ENCODE data around the gene RNF114.
"Not testable (repeated sequence)": the region's sequence is repeated elsewhere in the genome, so short reads cannot be mapped to it uniquely, and the experiment has no call there.

Gene RNF114

DNA sequence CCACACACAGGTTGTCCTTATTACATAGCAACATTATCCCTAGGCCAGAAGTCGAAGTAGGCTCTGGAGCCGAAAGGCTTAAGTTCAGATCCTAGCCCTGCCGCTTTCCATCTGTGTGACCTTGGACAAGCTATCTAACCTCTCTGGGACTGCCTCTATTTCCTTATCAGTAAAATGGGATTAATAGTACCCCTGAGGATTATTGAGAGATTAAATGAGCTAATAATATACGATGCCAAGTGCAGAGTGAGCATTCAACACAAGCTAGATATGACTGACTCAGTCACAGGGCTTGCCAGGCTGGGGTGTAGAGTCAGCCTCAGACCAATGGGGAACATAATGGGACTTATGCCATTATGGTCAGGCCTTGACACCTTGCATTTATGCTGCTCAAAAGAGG is 11.9 kb upstream of the RNF114 start:
- in situ Hi-C loops (cut with HindIII; ENCODE audit: low sequenced_read_pairs): no loop called here

DNA sequence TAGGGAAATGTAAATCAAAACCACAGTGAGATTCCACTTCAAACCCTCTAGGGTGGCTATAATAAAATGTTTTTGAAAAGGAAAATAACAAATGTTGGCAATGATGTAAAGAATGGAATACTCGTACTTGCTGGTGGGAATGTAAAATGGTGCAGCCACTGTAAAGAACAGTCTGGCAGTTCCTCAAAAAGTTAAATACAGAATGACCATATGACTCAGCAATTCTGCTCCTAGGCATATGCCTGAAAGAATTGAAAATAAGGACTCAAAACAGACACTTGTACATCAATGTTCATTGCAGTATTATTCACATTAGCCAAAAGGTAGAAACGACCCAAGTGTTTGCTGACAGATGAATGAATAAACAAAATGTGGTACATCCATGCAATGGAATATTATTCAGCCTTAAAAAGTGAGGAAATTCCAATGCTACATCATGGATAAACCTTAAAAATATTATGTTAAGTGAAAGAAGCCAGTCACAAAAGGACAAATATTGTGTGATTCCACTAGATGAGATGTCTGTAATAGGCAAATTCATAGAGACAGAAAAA is 10.2 kb upstream of the RNF114 start:
- in situ Hi-C loops (cut with HindIII; ENCODE audit: low sequenced_read_pairs): no loop called here

DNA sequence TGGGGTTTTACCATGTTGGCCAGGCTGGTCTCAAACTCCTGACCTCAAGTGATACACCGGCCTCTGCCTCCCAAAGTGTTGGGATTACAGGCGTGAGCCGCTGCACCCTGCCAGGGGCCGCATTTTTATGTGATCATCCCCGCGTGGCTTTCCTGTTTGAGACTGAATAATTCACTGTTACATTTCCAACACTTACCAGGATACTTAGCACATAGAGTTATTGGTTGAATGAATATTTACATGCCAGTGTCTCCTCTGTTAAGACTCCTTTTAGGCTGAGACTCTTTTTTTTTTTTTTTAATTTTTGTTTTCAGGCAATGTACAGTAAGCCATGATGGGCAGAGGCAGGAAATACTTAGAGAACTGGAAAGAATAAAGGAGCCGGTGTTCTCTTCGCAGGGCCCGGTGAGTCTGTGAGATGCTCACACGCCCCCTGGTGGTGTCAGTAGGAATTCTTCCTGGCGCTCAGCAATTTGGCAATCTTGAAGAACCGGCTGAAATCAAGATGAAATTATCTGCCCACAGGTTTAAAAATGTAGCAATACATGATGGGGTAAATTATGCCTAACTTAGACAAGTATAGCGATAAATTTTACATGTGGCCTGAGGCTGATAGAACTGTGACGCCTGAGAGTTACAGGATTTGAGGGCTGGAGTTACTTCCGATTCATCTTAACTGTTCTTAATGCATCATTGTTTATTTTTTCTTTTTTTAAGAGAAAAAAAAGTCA is 7.6 kb upstream of the RNF114 start:
- in situ Hi-C loops (cut with HindIII; ENCODE audit: low sequenced_read_pairs): no loop called here

DNA sequence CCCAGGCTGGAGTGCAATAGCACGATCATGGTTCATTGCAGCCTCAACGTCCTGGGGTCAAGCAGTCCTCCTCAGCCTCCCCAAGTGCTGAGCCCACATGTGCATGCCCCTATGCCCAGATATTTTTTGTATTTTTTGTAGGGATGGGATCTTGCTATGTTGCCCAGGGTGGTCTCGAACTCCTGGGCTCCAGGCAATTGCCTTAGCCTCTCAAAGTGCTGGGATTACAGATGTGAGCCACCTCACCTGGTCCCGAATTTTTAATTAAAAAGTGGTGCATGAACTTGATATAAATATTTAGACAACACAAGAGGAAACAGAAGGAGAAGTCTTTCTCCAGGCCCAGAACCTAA is 7.1 kb upstream of the RNF114 start:
- in situ Hi-C loops (cut with HindIII; ENCODE audit: low sequenced_read_pairs): no loop called here

- in situ Hi-C loops (cut with HindIII; ENCODE audit: low sequenced_read_pairs): no loop called here
Observed at GRCh38 chr20:49935746-49936152, 448 bp upstream of the RNF114 start.

DNA sequence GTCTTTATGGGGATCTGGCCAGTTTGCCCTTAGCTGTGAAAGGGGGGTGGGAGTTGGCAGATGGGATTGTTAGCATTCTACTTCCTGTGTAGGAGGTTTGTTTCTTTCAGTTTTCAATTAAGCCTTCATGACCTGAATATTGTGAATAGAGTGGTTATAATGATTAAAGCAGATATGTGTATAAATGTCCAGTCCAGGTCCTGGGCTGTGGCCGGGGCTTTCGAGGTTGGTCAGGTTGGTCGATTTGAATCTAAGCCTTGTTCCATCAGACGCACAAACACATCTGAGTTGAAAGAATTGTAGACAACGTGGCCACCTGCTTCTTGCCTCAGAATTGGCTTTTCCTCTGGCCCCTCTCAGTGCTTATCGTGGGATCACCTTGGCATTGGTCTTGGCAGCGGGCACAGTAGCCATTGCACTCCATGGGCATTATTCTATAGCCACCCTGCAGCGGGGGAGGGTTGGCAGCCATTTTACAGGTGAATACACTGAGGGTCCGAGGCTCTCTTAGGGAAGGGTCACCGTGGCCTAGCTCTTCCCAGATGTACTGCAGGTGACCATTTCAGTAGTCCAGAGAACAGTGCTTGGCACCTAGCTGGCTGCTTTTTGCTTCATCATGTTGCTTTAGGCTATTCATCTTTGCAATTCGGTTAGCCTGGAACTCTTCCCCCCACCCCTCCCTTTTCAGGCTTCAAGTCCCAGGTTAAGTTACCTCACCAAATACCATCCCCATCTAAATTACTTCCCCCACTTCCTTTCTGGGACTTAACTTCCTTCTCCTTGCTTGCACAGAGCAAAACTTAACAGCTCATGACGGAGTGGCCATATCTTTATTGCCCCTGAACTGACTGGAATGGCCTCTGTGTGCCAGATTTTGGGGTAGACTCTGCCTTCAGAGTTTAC is 1.1 kb downstream of the RNF114 start:
- in situ Hi-C loops (cut with HindIII; ENCODE audit: low sequenced_read_pairs): no loop called here

GRCh38 chr20:49938173-49939163 is 2.3 kb downstream of the RNF114 start:
- in situ Hi-C loops (cut with HindIII; ENCODE audit: low sequenced_read_pairs): no loop called here

DNA sequence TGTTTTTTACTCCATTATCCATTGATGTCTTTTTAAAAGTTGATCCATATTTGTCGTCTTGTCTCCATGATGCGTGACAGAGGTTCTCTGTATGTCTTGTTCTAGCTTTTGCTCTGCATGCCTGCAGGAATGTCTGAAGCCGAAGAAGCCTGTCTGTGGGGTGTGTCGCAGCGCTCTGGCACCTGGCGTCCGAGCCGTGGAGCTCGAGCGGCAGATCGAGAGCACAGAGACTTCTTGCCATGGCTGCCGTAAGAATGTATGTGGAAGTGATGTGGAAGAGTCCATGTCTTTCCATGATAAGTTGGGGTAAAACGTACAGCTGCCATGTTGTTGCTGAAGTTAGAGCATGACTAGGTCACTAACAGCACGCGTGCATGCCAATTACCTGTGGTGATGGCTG is 5.3 kb downstream of the RNF114 start:
- in situ Hi-C loops (cut with HindIII; ENCODE audit: low sequenced_read_pairs): no loop called here

DNA sequence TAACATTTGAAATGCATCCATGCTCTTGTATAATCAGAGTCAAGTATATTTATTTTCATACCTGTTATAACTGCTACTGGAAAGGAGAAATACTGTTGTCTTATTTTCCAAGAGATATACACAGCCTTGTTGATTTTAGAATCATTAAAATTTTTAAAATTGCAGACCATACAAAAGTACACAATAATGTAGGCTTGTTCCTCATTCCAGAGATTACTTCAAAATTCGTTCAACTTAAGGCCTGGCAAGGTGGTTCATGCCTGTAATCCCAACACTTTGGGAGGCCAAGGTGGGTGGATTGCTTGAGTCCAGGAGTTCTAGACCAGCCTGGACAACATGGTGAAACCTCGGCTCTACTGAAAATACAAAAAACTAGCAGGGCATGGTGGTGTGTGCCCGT is 6.1 kb downstream of the RNF114 start:
- in situ Hi-C loops (cut with HindIII; ENCODE audit: low sequenced_read_pairs): no loop called here

- in situ Hi-C loops (cut with HindIII; ENCODE audit: low sequenced_read_pairs): no loop called here
Observed at GRCh38 chr20:49942942-49943341, 6.7 kb downstream of the RNF114 start.

- in situ Hi-C loops (cut with HindIII; ENCODE audit: low sequenced_read_pairs): no loop called here
Observed at GRCh38 chr20:49945306-49945700, 9.1 kb downstream of the RNF114 start.

DNA sequence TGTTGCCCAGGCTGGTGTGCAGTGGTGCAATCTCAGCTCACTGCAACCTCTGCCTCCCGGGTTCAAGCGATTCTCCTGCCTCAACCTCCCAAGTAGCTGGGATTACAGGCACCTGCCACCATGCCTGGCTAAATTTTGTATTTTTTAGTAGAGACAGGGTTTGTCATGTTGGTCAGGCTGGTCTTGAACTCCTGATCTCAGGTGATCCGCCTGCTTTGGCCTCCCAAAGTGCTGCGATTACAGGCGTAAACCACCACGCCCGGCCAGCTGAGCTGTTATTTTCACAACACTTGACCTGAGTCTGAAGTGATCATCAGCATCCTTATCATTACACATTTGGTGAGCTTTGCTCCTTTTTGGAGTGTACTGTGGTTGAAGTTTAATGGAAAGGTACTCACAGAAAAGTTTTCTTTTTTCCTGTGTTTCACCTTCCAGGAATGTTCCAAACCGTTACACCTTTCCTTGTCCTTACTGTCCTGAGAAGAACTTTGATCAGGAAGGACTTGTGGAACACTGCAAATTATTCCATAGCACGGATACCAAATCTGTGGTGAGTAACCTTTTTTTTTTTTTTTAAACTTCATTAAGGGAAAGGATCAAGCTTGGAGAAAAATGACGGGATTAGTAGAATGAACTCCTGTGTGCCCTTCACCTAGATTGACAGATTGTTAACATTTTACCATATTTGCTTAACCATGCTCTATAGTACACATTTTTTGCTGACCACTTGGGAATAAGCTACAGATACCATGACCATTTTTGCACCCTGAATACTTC is 9.7 kb downstream of the RNF114 start:
- in situ Hi-C loops (cut with HindIII; ENCODE audit: low sequenced_read_pairs): no loop called here

DNA sequence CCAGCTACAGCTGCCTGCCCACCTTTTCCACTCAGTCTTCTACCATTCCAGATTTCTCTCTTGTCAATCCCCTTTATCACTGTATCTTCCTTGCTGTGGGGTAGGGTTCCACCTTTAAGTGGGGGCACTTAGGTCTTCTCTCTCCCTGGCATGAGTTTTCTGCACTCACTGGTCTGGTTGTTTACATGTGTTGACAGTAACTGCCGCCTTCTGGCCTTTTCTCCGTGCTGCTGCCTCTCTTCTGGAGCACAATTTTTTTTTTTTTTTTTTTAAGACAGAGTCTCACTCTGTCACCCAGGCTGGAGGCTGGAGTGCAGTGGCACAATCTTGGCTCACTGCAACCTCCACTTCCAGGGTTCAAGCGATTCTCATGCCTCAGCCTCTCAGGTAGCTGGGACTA is 12.0 kb downstream of the RNF114 start:
- in situ Hi-C loops (cut with HindIII; ENCODE audit: low sequenced_read_pairs): no loop called here

DNA sequence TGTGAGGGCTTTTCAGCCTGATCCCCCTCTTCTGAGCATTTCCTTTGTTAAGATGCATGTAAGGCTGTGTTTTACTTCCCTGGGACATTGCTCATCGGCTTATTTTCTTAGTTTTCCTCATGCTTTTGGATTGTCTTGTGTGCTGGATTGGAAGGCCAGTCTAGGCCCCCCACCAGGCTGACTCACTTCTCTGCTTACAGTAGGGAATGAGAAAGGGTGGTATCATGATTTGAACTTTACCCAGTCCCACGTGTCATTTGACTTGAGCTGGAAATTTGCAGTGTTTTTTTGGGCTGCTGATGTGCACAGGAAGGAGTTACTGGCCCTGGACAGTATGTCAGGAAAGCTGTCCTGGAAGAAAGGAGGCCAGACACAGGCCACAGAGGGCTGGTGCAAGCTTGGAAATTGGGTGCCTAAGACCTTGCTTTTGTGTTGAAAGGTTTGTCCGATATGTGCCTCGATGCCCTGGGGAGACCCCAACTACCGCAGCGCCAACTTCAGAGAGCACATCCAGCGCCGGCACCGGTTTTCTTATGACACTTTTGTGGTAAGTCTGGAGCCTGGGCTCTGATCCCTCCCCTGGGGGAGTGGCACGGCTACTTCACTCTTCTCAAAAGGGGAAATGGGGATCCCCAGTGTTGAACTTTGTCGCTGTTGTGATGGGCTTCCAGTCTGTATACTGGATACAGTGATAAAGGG is 12.8 kb downstream of the RNF114 start:
- in situ Hi-C loops (cut with HindIII; ENCODE audit: low sequenced_read_pairs): no loop called here

- in situ Hi-C loops (cut with HindIII; ENCODE audit: low sequenced_read_pairs): no loop called here
Observed at GRCh38 chr20:49951151-49951550, 15.0 kb downstream of the RNF114 start.

GRCh38 chr20:49955167-49955566 is 19.0 kb downstream of the RNF114 start:
- in situ Hi-C loops (cut with HindIII; ENCODE audit: low sequenced_read_pairs): no loop called here

DNA sequence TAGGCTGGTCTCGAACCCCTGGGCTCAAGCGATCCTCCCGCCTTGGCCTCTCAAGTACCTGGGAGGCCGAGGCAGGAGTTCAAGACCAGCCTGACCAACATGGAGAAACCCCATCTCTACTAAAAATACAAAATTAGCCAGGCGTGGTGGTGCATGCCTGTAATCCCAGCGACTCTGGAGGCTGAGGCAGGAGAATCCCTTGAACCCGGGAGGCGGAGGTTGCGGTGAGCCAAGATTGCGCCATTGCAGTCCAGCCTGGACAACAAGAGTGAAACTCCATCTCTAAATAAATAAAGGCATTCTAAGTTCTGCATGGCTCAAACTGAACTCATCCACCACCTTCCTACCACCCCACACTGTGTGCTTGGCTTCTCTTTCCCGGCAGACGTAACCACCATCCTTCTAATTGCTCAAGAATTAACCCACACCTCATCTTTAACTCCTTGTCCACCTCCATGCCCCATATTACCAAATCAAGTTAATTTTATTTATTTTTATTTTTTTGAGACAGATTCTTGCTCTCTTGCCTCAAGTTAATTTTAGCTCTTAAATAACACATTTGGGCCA is 19.7 kb downstream of the RNF114 start:
- in situ Hi-C loops (cut with HindIII; ENCODE audit: low sequenced_read_pairs): not testable (repeated sequence)

DNA sequence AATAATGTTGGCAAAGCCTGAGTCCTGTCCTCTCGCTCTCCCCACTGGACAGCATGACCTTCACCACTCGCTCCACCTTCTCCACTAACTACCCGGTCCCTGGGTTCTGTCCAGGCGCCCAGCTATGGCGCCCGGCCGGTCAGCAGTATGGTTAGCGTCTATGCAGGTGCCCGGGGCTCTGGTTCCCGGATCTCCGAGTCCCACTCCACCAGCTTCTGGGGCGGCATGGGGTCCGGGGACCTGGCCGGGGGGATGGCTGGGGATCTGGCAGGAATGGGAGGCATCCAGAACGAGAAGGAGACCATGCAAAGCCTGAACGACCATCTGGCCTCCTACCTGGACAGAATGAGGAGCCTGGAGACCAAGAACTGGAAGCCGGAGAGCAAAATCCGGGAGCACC is 20.5 kb downstream of the RNF114 start:
- in situ Hi-C loops (cut with HindIII; ENCODE audit: low sequenced_read_pairs): no loop called here
